Cardiac muscle cell (in vitro differentiated cells and primary cell): ENCODE measurements around the gene EFCAB13. TPM values are rescaled to one million over a fixed set of nuclear protein-coding genes. Genes with fewer than 3 reads are reported as not detected.
A peak's percentile ranks its signal among the peaks of the same experiment; 100 is the strongest.

Experiments used
- DNase-seq, 2 donors: peaks; one replicate each; pipeline versions ENCODE4 v3.0.0 to v3.0.0-alpha.2; 2010 to 2017; ENCODE audit warnings: low read depth in 1 of 2, low spot score in 1 of 2
- H3K27ac ChIP-seq: fragments of 200-600 bp; sonication (generic); 2 replicates; pipeline ENCODE4 v1.5.1; 2016
- H3K27me3 ChIP-seq: fragments of 200-600 bp; sonication (generic); 2 replicates; pipeline ENCODE4 v1.6.0; 2016; ENCODE audit warnings: control low read depth
- H3K36me3 ChIP-seq: fragments of 200-600 bp; sonication (generic); 2 replicates; pipeline ENCODE4 v1.5.1; 2016; ENCODE audit warnings: control low read depth
- H3K4me1 ChIP-seq: fragments of 200-600 bp; sonication (generic); 2 replicates; pipeline ENCODE4 v1.8.1; 2017; ENCODE audit warnings: low read depth, mild to moderate bottlenecking, mixed run types
- H3K4me3 ChIP-seq: fragments of 200-600 bp; sonication (generic); 2 replicates; pipeline ENCODE4 v1.5.1; 2016; ENCODE audit warnings: mild to moderate bottlenecking
- H3K9me3 ChIP-seq: fragments of 200-600 bp; sonication (generic); 2 replicates; pipeline ENCODE4 v1.5.1; 2017; ENCODE audit warnings: low read depth, mild to moderate bottlenecking, control low read depth
- polyA plus RNA-seq: library from polyadenylated mRNA; unstranded; fragments of >200 nt; fragmentation: Nextera tagmentation; extraction: Ambion mirVana; gene quantifications from 2 replicates; pipeline ENCODE4 v1.2.1, GENCODE V29; 2016
- total RNA-seq: library from RNA; depleted of rRNA; stranded (reverse); fragments of >200 nt; gene quantifications from 2 replicates; pipeline ENCODE4 v1.2.3, GENCODE V29; 2016
- TF ChIP-seq, protein P1 (sequence below): IDR thresholded peaks from 2 replicates; pipeline ENCODE4 v1.5.1; 2012; ENCODE audit warnings: low read depth, mild to moderate bottlenecking, low read length

EFCAB13 gene, protein sequence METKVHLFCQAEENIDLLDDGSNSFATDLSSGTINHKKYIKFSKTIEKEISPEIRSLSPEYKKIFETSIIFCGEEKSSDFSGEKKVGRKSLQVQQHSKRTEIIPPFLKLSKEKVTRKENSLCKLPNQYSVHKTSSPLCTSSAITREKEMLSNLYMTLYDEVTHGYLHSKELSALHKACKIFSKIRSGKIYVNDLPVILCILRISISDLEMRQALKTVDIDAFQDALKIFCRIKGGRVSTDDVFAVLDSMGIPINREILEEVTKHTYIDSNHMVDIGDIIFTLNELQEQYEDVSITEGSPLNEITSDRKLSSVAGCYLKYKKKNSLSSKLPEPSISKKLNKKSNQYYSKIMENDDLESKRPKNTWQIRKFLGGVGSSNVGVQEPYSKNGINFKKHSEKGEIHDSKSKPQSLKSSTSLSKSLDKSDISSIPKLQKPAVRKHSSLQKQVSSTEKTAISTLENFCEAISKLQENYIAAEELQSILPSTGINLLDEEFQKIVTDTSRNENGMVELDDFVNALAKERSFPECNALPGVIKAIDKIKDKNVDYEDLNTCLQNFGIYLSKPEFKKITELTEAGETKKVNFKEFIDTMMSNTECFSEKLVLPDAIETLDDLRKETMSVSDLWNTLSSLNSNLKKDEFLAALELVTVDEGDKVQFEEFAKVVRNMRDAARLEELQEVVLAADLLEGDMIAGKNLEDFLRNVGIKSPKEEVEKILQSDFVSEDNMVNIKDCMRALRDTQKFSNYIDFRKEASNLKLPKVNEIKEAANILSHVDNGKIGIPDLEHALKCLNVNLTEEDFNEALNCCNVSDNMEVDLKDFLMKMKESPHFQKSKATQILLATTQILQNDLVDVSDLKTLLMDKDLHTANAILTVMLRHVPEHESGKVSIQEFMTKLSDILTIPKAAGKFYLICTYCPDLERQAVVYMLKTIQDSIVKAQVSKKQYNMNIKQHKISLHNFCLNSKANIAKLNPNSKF
- total RNA-seq (4.8 and 5.9 TPM in 2 replicates), polyA plus RNA-seq (6.0 and 8.1 TPM in 2 replicates)

DNA sequence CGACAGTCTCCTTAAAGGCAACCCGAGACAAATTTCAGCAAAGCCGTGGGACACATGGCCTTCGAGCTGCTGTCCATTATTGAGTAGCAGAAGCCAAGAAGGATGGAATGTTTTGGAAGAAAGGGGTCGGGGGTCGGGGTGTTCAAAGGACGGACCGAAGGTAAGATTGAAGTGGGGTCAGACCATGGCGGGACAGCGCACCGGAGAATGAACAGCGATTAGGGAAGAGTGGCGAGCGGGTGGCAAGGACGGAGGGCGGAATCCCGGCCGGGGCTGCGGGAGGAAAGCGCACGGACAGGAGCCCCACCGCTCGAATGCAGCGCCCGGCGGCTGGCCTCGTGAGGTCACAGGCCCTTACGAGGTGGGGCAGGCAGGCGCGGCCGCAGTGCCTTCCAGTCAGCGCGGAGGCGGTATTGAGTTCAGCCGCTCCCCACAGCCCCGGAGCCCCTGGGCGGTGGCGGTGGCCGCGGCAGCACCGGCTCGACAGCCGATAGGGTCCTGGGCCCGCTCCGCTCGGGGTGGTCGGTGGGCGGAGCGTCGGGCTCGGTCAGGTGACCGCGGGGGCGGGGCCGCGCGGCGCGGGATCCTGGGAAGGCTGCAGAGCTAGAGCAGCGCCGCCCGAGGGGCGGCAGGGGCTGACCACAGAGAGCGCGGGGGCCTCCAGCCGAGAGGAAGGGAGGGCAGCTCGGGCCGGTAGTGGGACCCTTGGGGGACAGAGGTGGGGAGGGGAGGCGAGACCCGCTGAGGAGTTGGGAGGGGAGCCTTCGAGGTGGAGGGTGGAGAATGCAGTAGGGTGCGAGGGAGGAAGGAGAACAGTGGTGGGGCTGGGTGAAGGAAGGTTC, at the start of gene EFCAB13:
EFCAB13 (plus strand) TSS at position 574 of the 842 bp plus-strand sequence. CDS start 4,399 bp downstream, outside the sequence.
- peak within 1 kb of the TSS; percentile 17 for H3K4me3 ChIP-seq
- no peaks in the 10 kb centered on the region for H3K27me3 ChIP-seq
- peak; percentile 91 to 92 for DNase-seq
- H3K9me3 ChIP-seq, result no peaks in the 10 kb centered on the region
- H3K4me1 ChIP-seq, result no peaks in the 10 kb centered on the region
- TF ChIP-seq, protein P1, sequence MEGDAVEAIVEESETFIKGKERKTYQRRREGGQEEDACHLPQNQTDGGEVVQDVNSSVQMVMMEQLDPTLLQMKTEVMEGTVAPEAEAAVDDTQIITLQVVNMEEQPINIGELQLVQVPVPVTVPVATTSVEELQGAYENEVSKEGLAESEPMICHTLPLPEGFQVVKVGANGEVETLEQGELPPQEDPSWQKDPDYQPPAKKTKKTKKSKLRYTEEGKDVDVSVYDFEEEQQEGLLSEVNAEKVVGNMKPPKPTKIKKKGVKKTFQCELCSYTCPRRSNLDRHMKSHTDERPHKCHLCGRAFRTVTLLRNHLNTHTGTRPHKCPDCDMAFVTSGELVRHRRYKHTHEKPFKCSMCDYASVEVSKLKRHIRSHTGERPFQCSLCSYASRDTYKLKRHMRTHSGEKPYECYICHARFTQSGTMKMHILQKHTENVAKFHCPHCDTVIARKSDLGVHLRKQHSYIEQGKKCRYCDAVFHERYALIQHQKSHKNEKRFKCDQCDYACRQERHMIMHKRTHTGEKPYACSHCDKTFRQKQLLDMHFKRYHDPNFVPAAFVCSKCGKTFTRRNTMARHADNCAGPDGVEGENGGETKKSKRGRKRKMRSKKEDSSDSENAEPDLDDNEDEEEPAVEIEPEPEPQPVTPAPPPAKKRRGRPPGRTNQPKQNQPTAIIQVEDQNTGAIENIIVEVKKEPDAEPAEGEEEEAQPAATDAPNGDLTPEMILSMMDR, result peak; percentile 22
- no peaks in the 10 kb centered on the region for H3K36me3 ChIP-seq
- peak within 1 kb of the TSS; percentile 68 for H3K27ac ChIP-seq

DNA sequence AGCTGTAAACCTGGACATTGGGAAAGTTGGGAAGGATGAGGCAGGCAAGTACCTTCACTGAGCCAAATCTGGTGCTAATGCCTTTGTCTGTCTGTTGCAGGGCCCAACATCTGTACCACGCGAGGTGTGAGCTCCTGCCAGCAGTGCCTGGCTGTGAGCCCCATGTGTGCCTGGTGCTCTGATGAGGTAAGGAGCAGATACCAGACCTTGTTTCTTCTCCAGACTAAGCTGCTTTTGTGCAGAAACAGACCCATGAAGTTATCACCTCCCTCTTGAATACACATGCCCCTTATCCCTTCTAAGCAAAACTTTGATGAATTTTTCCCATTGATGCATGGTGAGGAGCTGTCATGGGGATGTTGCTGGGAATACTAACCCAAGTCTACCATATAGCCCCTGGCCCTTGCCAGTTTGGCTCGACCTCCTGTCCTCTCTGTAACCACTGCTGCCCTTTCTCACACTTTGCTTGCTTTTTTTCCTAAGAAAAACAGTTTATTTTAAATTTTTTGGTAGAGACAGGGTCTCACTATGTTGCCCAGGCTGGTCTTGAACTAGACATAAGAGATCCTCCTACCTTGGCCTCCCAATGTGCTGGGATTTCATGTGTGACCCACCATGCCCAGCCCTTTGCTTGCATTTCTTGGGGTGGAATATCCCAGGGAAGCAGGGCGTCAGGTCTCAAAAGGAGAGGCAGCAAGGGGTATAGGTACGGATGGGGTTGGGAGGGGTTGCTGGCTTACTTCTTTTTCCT, 49.3 kb upstream of the EFCAB13 start:
- Histone ChIP-seq H3K27ac (peak overlapping the region; percentile 99), H3K4me1 (peaks cover 30% of the 10 kb centered on the region), H3K36me3 (no peaks in the 10 kb centered on the region), H3K9me3 (no peaks in the 10 kb centered on the region), H3K27me3 (no peaks in the 10 kb centered on the region), H3K4me3 (no peak overlapping the region)
- DNase-seq, result no peak
- TF ChIP-seq, protein P1, result no peak

DNA sequence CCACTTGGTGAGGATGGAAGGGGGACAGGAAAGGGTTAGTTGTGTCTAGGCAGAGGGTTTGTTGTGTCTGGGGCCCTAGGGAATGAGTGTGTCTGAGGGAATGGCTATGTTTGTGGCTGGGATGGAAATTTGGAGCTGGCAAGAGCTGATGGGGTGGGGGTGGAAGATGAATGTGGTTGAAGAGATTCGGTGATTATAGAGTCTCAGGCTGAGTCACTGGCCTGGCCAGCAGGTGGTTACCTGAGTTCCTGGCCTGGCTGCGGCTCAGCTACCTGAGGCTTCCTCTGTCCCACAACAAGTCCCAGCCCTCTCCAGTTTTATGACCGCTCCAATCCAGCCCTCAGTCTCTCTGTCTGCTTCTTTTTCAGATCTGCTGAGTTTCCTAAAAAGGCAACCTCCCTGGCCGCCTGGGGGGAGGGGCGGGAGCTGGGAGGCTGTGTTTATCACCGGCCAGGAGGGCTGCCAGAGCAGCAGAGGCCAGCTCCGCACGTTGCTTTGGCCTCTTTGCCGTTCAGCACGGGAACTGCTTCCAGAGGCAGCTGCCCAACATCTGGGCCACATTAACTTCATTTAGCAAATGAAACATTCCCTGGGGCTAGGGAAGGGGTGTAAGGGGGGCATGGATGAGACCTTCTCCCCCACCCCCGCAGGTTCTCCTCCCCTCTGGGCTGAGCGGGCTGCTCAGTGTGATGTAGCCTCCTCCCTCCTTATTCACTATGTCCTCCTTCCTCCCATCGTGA, 48.3 kb upstream of the EFCAB13 start:
- TF ChIP-seq, protein P1, result no peak
- peak; percentile 89 to 93 for DNase-seq
- no peak overlapping the region for H3K4me3 ChIP-seq
- H3K36me3 ChIP-seq, result no peaks in the 10 kb centered on the region
- H3K27me3 ChIP-seq, result no peaks in the 10 kb centered on the region
- H3K4me1 ChIP-seq, result peaks cover 30% of the 10 kb centered on the region
- H3K27ac ChIP-seq, result peak overlapping the region; percentile 99
- H3K9me3 ChIP-seq, result no peaks in the 10 kb centered on the region

DNA sequence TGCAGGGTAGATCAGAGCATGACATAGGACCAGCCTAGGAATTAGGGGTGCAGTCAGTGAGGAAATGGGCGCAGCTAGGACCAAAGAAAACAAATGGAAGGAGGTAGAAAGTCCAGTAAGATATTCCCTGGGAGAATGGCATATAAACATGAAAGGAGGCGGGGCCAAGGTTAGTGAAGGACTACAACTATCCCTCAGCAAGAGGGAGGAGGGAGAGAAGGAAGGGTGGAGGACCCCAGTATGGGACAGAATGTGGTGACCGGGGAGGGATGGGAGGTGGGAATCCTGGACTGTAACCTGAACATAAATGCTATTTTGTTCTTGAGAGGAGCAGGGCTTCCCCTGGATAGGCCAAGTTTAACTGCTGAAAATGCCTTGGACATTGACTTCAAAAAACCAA, 47.3 kb upstream of the EFCAB13 start:
- TF ChIP-seq, protein P1, result no peak
- no peaks in the 10 kb centered on the region for H3K36me3 ChIP-seq
- H3K27me3 ChIP-seq, result no peaks in the 10 kb centered on the region
- H3K4me3 ChIP-seq, result no peak overlapping the region
- peak overlapping the region; percentile 99 for H3K27ac ChIP-seq
- peaks cover 30% of the 10 kb centered on the region for H3K4me1 ChIP-seq
- peak in 1 of 2 donors; percentile 10 for DNase-seq
- H3K9me3 ChIP-seq, result no peaks in the 10 kb centered on the region
